ENCODE measurements around the gene INAVA.
A peak's percentile ranks its signal among the peaks of the same experiment; 100 is the strongest.
"Not testable (repeated sequence)": the region's sequence is repeated elsewhere in the genome, so short reads cannot be mapped to it uniquely, and the experiment has no call there.

The INAVA gene

DNA sequence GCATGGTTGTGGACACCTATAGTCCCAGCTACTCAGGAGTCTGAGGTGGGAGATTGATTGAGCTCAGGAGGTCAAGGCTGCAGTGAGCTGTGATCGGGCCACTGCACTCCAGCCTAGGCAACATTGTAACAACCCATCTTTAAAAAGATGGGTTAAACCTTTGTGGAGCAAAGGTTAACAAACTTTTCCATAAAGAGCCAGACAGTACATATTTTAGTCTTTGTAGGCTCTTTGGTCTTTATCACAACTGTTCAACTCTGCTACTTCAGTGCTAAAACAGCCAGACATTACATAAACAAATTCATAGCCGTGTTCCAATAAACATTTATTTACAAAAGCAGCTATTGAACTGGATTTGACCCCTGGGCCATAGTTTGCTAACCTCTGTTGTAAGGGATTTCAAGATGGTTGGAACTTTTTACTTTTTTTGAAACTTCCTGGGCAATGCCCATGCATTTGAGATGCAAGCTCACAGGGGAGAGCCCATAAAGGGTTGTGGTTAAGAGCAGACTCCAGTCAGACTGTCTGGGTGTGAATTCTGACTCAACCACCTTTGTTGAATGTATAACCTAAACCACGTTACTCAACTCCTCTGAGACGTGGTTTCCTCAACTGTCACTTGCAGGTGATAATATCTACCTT is 10.8 kb downstream of the INAVA start:
- TF ChIP-seq, protein P1, sequence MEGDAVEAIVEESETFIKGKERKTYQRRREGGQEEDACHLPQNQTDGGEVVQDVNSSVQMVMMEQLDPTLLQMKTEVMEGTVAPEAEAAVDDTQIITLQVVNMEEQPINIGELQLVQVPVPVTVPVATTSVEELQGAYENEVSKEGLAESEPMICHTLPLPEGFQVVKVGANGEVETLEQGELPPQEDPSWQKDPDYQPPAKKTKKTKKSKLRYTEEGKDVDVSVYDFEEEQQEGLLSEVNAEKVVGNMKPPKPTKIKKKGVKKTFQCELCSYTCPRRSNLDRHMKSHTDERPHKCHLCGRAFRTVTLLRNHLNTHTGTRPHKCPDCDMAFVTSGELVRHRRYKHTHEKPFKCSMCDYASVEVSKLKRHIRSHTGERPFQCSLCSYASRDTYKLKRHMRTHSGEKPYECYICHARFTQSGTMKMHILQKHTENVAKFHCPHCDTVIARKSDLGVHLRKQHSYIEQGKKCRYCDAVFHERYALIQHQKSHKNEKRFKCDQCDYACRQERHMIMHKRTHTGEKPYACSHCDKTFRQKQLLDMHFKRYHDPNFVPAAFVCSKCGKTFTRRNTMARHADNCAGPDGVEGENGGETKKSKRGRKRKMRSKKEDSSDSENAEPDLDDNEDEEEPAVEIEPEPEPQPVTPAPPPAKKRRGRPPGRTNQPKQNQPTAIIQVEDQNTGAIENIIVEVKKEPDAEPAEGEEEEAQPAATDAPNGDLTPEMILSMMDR (IDR thresholded peaks at IDR 0.05; ENCODE audit: extremely low read depth, missing control alignments): no peak
- no peak for DNase-seq (ENCODE audit: low spot score)

DNA sequence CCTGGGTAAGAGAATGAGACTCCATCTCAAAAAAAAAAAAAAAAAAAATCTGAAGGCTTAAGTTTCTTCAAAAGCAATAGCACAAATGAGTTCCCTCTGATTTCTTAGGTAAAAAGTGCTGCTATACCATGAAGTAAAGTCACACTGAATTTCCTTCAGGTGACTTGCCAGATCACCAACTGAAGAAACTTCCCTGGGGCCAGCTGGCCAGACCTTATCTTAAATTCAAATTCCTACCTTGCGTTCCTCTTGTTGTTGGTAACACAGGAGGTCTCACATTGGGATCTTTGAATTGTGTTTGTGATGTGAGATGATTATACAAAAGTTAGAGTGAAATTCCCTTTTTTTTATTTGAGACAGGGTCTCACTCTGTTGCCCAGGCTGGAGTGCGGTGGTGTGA is 11.8 kb downstream of the INAVA start:
- TF ChIP-seq, protein P1 (IDR thresholded peaks at IDR 0.05; ENCODE audit: extremely low read depth, missing control alignments): no peak

DNA sequence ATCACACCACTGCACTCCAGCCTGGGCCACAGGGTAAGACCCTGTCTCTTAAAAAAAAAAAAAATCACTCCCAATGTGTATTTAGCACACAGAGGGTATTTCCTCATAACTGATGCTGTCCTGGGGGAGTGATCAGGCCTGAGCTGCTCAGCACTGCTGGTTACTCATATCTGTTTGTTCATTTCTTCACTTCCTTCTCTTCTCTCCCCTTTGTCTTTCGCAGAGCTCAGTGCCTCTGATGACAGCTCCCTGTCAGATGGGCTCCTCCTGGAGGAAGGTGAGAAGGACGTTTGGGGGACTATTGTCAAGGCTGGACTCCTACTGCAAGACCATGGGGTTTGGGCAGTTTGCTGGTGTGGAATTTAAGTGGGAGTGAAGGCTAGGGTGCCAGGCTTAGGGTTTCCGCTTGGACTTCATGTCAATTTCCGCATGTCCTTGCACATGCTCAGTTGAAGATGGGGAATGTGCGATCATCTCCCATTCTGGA is 13.0 kb downstream of the INAVA start:
- peak; percentile 82 for DNase-seq (ENCODE audit: low spot score)
- TF ChIP-seq, protein P1 (IDR thresholded peaks at IDR 0.05; ENCODE audit: extremely low read depth, missing control alignments): no peak

More for the DNA sequence above, 11.8 kb downstream of the INAVA start:
- DNase-seq (ENCODE audit: low spot score): no peak

DNA sequence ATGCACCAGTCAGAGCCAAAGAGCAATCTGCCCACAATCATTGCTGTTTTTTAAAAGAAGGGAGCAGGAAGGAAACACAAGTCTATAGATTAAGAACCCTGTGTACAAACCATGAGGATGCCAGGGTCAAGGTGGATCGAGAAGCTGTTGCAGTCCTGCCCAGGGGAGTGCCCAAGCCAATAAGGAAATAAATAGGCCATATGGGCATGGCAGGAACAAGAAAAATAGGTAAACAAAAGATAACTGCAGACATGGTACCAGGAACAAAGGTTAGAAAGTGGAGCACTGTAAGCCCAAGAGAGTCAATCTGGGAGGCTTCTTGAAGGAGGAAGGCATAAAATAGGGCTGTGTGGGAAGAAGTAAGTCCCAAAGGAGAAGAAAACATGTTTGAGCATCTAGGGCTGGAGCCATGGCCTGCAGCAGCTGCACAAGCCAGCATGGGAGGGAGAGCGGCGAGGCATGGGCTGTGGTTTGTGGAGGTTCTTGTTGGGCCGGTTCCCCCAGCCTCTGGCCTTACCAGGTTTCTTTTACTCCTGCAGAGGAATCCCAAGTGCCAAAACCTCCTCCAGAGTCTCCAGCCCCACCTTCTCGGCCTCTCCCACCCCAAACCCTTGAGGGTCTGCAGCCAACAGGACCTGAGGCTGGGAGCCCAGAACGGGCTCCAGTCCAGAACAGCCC is 13.6 kb downstream of the INAVA start:
- TF ChIP-seq, protein P1 (IDR thresholded peaks at IDR 0.05; ENCODE audit: extremely low read depth, missing control alignments): no peak
- DNase-seq (ENCODE audit: low spot score): no peak

DNA sequence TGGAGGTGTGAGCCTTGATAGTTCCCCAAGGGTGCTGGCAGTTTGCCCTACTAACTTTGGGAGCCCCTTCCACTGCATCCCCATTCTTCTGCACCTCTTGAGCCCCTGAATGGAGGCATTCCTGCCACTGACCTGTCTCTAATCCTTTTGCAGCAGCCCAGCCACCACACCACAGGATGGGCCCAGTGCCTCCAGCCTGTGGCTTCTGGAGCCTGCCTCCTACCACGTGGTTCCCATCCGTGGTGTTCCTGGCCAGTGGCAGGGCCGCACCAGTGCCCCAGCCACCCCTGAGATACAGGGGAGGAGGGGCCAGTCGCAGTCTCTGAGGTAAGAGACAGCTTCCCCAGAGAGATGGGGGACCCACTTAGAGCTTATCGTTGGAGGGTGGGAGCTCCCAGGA is 14.4 kb downstream of the INAVA start:
- TF ChIP-seq, protein P1 (IDR thresholded peaks at IDR 0.05; ENCODE audit: extremely low read depth, missing control alignments): no peak
- DNase-seq (ENCODE audit: low spot score): no peak

DNA sequence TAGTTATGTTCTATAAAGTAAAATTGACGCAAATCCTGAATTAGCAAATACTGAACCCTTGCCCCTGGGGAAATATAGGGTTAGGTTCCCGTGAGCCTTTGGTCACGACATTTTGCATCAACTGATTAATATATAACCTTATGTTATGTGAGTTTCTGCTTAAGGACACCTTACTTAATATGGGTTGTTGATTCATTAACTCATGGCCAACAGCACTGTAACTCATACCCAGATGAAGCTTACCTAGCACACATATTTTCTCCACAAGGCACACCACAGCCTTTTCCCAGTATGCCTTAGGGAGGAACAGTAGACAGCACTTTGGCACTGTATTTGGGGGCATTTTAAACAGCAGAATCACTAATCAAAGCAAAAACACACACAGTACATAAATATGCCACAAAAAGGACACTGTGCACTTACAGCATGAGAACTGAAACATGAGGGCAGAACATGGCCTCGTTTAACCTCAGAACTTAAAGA is 15.1 kb downstream of the INAVA start:
- TF ChIP-seq, protein P1 (IDR thresholded peaks at IDR 0.05; ENCODE audit: extremely low read depth, missing control alignments): no peak
- no peak for DNase-seq (ENCODE audit: low spot score)

DNA sequence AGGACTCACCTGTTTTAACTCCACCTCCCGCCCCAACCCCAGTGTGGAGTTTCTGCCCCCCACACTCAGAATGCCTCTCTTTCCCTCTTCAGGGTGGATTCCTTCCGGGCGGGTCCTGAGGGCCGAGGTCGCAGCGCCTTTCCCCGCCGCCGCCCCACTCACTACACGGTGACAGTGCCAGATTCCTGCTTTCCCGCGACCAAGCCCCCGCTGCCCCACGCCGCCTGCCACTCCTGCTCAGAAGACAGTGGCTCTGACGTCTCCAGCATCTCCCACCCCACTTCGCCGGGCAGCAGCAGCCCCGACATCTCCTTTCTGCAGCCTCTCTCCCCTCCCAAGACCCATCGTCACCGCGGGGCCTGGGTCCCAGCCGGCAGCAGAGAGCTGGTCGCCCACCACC is 16.7 kb downstream of the INAVA start:
- TF ChIP-seq, protein P1 (IDR thresholded peaks at IDR 0.05; ENCODE audit: extremely low read depth, missing control alignments): no peak
- DNase-seq (ENCODE audit: low spot score): no peak

DNA sequence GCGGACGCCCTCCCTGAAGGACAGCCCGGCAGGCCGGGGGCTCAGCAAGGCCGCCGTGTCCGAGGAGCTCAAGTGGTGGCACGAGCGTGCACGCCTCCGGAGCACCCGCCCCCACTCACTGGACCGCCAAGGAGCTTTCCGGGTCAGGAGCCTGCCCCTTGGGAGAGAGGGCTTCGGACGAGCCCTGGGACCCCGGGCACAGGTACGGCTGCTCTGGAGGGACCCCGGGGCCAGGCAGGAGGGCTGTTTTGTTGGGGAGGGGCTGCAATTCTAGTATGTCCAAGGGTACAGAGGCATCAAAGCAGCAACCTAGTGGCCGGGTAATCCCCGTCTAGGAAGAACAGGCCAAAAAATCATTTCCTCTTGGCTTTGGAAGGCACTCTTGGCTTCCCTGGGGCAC is 17.2 kb downstream of the INAVA start:
- DNase-seq (ENCODE audit: low spot score): not testable (repeated sequence)
